Sciatic nerve (tissue), 2 donors: ENCODE data around the gene CDH22. TPM values are rescaled to one million over a fixed set of nuclear protein-coding genes. Genes with fewer than 3 reads are reported as not detected.

Source experiments
- ATAC-seq: fragments of 200-7000 bp; cut with Tn5 transposase; one replicate; pipeline ENCODE4 v1.9.1; 2020; ENCODE audit warnings: mild to moderate bottlenecking, moderate library complexity
- DNase-seq: peaks from one replicate; pipeline ENCODE4 v3.0.0-alpha.2; 2020; ENCODE audit warnings: low spot score
- intact Hi-C: fragments of 100-400 bp; cut with DNase I; formaldehyde crosslinking; loops from one replicate; pipeline ENCODE4 v1.14.2; 2022
- total RNA-seq: library from RNA; stranded (reverse); fragmentation: NEBNext Ultra II Directional; extraction: Animal tissue kit (Norgen Biotek cat#: 25700); gene quantifications from one replicate; pipeline ENCODE4 v1.2.1, GENCODE V29; 2021
- donor health status: DM: no; HTN: no; CAD: no.
- donor health status: DM: no; HTN: no; CAD: no.

Gene CDH22
- total RNA-seq, 1 donor from 2014 or later, result 0.40 TPM

DNA sequence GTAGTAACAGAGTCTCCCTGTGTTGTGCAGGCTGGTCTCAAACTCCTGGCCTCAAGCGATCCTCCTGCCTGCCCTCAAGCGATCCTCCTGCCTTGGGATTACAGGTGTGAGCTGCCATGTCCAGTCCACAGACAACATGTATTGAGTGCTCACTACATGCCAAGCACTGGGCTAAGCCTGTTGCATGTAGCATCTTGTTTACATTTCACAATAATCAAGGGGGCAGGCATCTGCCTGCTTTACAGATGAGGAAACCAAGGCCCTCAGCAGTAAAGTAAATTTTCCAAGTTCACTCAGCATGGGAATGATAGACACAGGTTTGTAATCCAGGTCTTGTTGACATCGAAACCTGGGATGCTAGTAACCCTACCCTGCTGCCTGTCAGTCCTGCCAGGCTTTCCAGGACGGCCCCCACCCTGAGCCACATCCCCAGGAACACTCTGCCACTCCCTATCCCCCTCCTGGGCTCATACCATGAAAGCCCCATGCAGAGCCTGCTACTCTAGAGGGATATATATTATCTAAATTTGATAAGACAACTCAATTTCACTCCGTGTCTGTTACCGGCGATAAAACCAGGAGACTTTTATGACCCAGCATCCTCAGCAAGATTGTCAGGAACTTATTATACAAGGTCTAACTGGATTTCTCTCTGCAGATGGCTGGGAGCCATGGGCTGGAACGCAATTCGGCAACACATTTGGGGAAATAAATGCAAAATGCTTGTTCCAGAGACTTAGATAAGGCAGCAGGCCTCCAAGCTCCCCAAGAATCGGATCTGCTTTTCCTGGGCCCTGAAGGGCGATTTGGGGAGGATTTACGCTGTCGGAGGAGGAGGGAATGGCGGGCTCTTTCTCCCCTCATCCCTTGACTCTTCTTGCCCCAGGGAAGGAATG, 159.7 kb downstream of the CDH22 start:
- no peak for ATAC-seq
- intact Hi-C loops, result no loop called here
- DNase-seq, result no peak

DNA sequence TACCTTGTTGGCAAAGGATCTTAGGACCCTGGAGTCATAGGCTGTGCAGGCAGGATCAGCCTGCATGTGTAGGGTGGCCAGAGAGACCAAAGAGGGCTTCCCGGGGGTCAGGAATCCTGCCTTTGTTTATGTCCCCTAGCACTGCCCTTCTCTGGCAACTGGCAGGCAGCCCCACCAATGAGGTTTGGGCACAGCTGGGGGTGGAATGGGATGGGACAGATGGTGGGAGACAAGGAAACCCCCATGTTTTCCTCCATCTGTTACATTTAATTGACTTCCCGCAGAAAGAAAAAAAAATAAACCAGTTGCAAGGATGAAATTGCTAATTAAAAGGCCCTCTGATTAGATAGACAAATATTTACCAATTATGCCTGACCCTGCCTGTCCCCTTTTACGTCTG, 162.6 kb downstream of the CDH22 start:
- intact Hi-C loops, result no loop called here
- ATAC-seq (no peak), DNase-seq (no peak)

DNA sequence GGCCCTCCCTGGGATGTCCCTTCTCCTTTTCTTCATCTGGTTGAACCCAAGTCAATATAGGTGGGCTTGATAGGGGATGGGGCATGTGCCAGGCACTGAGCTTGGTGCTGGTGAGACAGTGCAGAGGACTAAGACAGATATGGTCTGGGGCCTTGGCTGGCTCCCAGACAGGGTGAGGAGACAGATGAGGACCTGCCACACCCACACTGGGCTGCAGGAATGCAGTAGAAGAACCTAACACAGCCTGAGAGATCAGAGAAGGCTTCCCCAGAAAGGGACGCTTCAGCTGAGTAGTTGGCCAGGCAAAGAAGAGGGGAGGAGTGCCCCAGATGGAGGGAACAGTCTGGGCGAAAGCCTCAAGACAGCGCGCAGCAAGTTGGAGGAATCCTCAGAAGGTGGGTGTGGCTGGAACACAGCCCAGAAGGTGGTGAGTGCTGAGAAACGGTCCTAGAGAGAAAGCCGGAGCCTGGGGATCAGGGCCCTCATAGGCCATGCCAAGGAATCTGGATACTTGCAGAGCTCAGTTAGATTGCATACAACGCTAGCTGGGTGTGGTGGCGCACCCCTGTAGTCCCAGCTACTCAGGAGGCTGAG, 163.8 kb downstream of the CDH22 start:
- no peak for ATAC-seq
- intact Hi-C loops, result no loop called here

DNA sequence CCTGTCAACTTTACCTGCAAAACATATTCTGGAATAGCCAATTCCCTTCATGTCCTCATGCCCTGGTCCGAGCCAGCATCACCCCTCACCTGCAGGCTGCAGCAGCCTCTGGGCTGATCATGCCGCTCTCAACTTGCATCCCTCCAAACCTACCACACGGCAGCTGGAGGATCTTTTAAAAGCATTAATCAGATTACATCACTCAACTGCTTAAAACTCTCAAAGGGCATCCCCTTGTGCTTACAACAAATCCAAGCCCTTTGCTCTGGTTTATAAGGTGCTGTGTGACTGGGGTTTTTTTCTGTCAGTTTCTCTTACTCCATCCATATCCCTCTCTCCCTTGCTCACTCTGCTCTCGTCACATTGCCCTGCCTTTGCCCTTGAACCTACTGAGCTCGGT, 166.2 kb downstream of the CDH22 start:
- intact Hi-C loops, result no loop called here
- ATAC-seq, result no peak
- no peak for DNase-seq

More for the DNA sequence above, 163.8 kb downstream of the CDH22 start:
- DNase-seq, result no peak

DNA sequence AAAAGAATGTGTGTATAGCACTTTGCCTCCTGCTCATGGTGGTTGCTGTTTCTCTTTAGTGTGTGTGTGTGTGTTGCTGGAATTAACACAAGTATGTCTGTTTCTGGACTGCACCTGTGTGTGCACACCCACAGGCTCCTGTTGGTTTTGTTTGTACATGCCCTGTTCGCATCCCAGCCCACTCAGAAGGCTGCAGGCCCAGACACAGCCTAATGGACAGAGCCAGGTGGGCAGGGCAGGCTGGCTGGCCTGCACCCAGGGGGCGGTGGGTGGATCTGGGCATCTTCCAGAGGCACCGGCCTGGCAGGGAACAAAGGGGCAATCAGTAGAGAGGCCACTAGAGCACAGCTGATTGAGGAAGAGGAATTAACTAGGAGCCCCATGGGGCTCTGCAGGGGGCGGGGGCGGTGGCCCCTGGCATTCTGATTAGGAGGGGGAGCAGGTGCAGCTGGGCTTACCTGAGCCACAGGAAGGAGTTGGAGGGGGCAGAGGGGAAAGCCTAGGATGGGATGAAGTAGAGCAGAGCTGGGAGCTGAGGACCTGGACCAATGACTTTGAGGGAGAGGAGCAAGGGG, 168.3 kb downstream of the CDH22 start:
- DNase-seq (no peak), ATAC-seq (no peak)
- intact Hi-C loops, result no loop called here

DNA sequence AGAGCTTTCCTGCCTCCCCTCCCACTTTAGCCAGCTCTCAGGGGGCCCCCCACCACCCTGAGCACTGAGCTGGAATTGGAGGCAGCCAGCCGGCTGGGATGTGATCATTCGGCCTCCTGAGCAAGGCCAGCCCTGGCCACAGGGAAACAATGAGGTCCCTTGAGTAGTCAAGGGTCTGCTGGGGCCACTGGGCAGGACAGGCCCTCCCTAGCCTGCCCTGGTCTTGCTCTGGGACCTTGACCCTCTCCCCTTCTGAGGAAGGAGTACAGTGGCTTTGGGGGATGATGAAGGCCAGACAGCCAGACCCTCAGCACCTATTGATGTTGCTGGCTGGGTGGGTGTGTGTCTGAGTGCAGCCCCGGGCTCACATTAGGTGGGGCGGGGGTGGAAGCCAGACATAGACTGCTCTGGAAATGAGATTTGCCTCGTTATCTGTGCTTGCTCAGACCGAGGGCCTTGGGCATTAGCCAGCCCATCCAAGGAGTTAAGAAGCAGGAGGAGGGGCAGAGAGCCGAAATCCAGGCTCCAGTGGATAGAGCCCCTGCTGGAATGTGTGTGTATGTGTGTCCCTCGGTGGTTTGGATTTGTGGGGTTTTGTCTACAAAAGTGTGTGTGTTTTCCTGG, 168.9 kb downstream of the CDH22 start:
- no peak for ATAC-seq
- no peak for DNase-seq
- intact Hi-C loops, result no loop called here

DNA sequence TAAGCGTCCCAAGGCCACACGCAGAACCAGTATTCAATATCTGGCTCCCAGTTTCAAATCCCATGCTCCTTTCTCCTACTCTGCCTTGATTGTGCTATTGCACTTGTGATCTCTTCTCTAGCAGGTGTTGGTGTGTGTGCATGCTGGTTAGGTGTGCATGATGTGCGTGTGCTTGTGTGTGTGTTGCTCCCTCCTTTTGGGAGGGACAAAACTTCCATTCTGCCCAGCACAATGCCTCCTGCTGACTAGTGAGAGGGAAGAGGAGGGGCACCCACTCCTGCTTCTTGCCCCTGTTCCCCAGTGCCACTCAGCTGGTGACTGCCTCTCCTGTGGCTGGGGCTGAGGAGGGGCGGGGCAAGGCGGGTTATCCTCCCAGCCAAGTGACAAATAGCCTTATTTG, 170.5 kb downstream of the CDH22 start:
- no peak for DNase-seq
- no peak for ATAC-seq
- intact Hi-C loops, result no loop called here

DNA sequence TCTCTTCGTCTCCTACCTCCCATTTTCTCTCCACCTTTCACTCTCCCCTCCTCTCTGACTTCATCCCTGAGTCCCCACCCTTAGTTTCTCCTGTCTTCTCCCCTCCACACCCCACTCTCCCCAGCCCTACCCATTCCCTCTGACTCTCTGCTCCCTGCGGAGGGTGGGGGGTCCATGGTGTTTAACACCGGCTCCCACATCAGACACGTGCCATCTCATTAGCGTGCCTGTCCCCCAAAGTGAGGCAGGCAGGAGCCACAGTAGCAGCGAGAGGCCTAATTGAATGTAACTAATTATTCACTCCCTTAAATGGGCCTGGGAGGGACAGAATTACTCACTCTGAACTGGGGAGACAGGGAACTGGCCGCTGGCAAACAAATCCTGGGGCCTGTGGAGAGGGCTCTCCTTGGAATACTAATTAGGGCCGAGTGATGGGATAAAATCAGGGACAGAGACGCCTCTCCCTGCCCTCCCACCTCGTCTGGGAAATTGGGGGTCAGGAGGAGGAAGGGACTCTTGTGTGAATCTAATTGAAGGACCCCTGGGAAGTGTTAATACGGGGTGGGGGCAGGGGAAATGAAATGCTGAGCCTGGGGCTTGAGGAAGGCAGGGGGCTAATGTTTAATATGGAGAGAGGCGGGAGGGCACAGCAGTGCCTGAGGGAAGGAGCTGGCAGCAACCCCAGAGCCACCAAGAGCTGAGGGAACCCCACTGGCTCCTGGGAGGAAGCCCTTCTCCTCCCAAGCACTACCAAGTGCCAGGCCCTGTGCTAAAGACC, 172.3 kb downstream of the CDH22 start:
- ATAC-seq (no peak), DNase-seq (no peak)
- intact Hi-C loops, result no loop called here

DNA sequence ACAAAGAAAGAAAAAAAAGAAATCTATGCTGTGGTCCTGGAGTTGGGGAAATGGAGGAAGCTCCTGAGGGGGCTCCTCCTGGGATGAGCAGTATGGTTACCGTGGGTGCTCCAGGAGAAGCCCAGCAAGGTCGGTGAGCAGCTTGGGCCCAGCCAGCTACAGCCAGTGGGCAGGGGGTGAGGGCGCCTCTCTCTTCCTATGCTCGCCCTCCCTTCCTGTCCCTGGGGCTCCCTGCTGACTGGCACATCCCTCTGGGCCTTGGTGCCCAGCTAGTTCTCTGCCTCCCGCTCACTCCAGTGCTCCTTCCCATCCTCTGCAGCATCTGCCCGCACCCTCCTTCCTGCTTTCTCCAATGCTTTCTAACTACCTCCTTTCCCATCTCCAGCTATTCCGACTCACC, 173.6 kb downstream of the CDH22 start:
- no peak for DNase-seq
- no peak for ATAC-seq
- intact Hi-C loops, result no loop called here

DNA sequence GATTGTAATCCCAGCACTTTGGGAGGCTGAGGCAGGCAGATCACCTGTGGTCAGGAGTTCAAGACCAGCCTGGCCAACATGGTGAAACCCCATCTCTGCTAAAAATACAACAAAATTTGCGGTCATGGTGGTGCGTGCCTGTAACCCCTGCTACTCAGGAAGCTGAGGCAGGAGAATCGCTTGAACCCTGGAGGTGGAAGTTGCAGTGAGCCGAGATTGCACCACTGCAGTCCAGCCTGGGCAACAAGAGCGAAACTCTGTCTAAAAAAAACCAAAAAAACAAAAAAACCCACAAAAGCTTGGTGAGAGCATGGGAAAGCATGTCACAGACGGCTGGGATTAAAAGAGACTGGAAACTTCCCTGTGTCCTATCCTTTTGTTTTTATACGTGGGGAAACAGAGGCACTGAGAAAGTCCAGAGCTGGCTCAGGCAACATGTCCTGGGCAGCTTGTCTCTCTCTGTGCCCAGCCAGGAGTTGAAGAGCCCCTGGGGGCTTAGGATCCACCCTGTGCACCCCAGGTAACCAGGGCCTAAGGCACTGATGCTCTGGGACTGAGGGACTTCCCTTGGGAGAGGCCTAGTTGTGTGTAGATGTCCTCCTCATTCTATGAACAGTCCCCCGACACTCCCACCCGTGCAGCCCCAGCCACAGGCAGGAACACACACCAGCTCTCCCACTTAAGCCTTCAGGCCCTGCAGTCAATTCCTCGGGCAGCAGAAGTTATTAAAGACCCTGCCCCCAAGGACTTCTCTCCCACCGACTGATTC, 174.2 kb downstream of the CDH22 start:
- ATAC-seq (no peak), DNase-seq (no peak)
- intact Hi-C loops, result no loop called here

DNA sequence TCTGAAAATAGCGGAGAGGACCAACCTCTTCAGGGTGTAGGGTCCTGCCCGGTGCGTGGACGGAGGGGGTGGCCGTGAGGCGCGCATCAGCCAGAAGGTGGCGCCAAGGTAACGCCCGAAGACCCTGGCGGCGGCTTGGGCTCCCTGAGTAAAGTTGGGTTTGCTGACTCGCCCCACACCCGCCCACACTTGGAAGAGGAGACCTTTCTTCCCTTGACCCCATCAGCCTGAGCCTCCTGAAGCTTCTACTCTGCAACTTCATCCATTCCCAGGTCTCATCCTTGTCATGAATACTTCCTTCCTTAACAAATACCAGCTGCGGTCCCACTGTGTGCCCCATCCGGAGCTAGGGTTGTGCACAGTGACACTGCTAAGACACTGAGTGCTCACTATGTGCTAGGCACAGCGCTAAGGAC, 175.6 kb downstream of the CDH22 start:
- ATAC-seq (peak; percentile 89), DNase-seq (peak; percentile 84)
- intact Hi-C loops, result no loop called here

DNA sequence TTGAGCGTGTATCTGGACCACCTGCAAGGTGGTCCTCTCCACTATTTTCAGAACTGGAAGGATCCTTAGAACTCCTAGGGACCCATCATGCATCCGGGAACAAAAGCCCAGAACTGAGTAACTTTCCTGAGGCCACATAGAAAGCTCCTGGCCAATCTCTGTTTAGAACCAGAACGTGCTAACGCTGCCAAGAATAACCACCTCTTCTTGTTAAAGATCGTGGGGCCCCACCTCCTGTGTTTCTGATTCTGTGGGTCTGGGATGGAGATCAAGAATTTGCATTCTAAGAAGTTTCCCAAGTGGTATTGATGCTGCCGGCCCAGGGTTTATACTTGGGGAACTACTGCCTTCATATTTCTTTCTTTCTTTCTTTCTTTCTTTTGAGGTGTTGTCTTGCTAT, 176.9 kb downstream of the CDH22 start:
- intact Hi-C loops, result no loop called here
- ATAC-seq (peak; percentile 36), DNase-seq (no peak)

DNA sequence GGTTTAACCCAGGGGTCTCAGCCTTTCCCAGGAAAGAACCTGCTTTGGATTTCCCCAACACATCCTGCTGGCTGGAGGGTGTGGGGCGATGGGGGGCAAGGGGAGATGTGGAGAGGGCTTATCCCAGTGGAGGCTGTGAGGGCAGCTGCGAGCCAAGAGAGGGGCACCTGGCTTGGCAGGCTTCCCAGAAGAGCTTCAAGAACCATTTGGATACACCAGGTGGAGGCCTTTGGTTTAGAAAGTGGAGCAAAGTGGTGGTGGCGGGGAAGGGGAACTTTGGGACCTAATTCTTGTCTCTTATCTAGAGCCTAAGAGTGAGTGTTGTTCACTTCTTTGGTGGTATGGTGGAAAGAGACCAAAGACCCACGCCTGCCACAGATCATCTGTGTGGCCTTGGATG, 177.8 kb downstream of the CDH22 start:
- no peak for DNase-seq
- no peak for ATAC-seq
- intact Hi-C loops, result no loop called here

DNA sequence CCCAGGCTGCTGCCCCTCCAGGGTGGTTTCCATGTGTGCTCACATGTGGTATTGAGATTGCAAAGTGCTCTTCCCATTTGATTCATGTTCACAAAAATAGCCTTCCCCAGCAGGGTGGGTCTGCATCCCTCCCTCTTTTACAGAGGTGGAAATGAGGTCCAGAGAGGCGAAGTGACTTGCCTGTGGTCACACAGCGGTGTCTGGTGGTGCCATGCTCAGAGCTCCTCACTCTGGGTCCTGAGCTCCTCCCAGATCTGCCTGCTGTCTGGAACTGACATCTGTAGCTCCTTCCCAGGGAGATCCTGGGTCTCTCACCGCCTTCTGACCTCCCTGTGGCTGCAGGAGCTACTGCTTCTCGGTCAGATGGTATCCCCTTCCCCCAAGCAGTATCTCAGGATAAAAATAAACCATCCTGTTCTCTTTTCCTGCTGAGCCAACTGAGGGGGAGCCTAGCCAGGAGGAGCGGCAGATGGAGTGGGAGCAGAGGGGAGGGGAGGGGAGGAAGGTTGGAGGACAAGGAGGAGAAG, 178.3 kb downstream of the CDH22 start:
- ATAC-seq, result no peak

DNA sequence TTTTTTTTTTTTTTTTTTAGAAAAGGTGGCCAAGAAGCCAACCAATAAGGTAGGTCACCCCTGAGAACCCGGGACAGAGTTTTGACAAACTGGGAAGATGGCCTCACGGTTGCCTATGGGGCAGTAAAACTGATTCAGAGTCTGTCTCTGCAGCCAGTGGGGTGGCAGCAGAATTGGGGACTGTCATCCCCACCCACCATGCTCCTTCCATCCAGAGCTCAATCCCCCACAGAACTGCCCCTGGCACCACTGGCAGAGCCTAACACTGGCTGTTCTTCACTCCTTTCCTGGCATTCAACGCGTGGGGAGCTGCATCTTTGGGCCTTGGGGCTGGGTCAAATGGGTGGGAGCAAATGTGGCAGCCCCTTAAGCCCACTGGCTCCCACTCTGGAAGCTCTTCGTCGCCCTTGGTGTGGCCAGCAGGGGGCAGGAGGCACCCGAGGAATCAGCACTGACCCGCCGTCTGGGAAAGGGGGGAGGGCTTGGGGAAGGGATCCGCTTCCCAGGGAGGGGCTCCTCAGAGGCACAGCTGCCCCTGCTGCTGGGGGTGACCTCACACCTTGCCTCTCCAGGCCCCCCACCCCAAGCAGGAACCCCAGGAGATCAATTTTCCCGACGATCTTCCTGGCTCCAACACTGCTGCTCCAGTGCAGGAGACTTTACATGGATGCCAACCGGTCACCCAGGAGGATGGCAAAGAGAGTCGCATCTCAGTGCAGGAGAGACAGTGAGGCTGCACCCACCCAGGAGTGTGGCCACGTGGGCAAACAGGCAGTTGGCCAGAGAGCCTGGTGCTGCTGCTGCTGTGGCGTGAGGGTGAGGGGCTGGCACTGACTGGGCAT, 179.8 kb downstream of the CDH22 start:
- intact Hi-C loops, result no loop called here
- peak; percentile 59 for DNase-seq
- ATAC-seq, result peak; percentile 44

More for the DNA sequence above, 178.3 kb downstream of the CDH22 start:
- intact Hi-C loops, result no loop called here
- no peak for DNase-seq

DNA sequence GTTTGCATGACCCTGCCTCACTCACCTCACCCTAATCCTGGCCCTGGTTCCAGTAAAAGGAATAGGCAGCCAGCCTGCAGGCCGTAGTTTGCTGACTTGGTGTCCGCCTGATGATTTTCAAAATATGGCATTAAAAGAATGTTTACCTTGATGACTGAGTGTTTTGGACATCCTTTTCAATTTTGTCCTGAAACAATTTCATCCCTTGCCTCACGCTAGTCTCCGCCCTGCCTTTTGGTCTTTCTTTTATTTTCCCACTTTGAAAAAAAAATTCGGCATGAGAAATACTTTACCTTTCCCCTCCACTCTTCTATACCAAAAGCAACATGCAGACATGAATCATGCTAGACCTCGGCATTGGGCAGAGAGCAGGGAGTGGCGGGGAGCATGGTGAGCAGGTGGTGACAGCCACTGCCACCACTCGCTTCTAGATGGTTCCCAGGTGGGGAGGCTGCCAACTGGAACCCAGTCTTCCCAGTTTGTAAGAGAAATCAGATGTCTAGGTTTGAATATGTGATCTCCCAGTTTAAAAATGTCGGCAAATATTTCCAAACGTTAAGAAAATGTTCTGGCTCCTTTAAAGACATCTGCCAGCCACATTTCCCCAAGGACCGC, 180.8 kb downstream of the CDH22 start:
- intact Hi-C loops, result no loop called here
- DNase-seq (peak; percentile 51), ATAC-seq (no peak)
